K562 (cell line): Measurements from ENCODE around the gene ZNF48. TPM values are rescaled to one million over a fixed set of nuclear protein-coding genes. Genes with fewer than 3 reads are reported as not detected.
A peak's percentile ranks its signal among the peaks of the same experiment; 100 is the strongest.

Experiments
- MLLT1 ChIP-seq, 2 experiments: fragments of 450-650 bp; IDR thresholded peaks; 2 replicates each; pipeline ENCODE4 v1.6.1; 2016
- NBN ChIP-seq: fragments of 450-650 bp; IDR thresholded peaks from 2 replicates; pipeline ENCODE4 v1.6.1; 2016; ENCODE audit warnings: low read depth, mild to moderate bottlenecking
- ZNF280B ChIP-seq: fragments of 250-450 bp; sonication (Bioruptor Pico); IDR thresholded peaks from 2 replicates; pipeline ENCODE4 v1.5.1; 2021; ENCODE audit warnings: mild to moderate bottlenecking
- polyA plus RNA-seq, 8 experiments: library from polyadenylated mRNA; depleted of rRNA in 4 of 8; stranded (reverse) in 5 of 8; unstranded in 3 of 8; fragments of >200 nt; fragmentation: Nextera tagmentation in 2 of 8; fragmentation: Illumina TruSeq in 1 of 8; extraction: Ambion mirVana in 2 of 8; extraction: Trizol in 1 of 8; gene quantifications; 2 replicates each; pipeline versions ENCODE4 v1.2.1 to v1.2.3, GENCODE V29; 2011 to 2014; ENCODE audit warnings: inconsistent platforms in 1 of 8, missing spikeins in 1 of 8
- total RNA-seq, 7 experiments: library from RNA; depleted of rRNA in 6 of 7; stranded (reverse); fragments of >200 nt in 6 of 7; fragmentation: Illumina TruSeq in 2 of 7; extraction: Trizol in 2 of 7; gene quantifications; 2 replicates each; pipeline versions ENCODE4 v1.2.1 to v1.2.3, GENCODE V29; 2011 to 2021; ENCODE audit warnings: low replicate concordance in 1 of 7
- TF ChIP-seq, protein P1 (sequence below): fragments of 450-650 bp; IDR thresholded peaks from 2 replicates; pipeline ENCODE4 v1.6.1; 2016; ENCODE audit warnings: borderline replicate concordance

ZNF48 gene
- total and polyA plus RNA-seq, 9 of the 15 experiments (the other 6 are each of a cell fraction or from before 2014, with no cell fraction given): 0.38 to 11.6 (median 4.7) TPM

DNA sequence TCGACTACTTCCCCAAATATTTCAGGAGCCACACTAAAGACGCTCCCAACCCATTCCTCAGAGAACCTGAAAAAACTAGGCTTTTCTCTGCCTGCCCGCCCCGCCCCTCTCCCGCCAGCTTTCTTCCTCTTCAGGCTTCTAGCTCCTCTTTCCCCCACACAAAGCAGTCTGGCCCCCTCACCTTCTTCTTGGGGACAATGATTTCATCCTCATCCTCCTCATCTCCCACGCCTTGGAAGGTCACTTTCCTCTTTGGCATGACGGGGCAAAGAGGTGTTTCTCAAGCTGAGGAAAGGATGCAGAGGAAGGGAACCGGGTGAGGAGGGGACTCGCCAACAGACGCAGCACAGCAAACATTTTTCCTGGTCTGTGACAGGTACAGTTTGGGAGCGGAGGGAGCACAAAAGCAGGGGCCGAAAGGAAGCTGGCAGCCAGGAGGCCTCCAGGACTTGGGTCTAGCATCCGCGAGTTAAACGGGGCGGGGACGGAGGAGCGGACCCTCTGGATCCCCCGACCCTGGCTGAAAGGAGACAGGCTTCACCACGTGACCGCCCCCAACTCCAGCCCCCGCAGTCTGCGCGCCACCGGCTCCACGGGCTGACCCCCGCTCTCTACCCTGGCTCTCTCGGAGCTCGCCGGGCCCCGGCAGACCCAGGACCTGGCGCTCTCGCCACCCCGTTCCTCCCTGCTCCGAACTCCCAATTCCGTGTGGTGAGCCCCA, 40.6 kb upstream of the ZNF48 start (continued):
- TF ChIP-seq, protein P1, sequence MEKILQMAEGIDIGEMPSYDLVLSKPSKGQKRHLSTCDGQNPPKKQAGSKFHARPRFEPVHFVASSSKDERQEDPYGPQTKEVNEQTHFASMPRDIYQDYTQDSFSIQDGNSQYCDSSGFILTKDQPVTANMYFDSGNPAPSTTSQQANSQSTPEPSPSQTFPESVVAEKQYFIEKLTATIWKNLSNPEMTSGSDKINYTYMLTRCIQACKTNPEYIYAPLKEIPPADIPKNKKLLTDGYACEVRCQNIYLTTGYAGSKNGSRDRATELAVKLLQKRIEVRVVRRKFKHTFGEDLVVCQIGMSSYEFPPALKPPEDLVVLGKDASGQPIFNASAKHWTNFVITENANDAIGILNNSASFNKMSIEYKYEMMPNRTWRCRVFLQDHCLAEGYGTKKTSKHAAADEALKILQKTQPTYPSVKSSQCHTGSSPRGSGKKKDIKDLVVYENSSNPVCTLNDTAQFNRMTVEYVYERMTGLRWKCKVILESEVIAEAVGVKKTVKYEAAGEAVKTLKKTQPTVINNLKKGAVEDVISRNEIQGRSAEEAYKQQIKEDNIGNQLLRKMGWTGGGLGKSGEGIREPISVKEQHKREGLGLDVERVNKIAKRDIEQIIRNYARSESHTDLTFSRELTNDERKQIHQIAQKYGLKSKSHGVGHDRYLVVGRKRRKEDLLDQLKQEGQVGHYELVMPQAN: peak; percentile 47; the same call in 1 of the 2 replicates
- TF ChIP-seq NBN (no peak), MLLT1 (IDR thresholded peaks at IDR 0.05) (no peak), ZNF280B (CRISPR knock-in tag) (no peak)
- TF ChIP-seq, all 486 proteins: peak for 19
